ENCODE data around the gene REEP3. TPM values are rescaled to one million over a fixed set of nuclear protein-coding genes. Genes with fewer than 3 reads are reported as not detected.
A peak's percentile ranks its signal among the peaks of the same experiment; 100 is the strongest.

Gene REEP3
- total and polyA plus RNA-seq, 2 of the 4 experiments (the other 2 are of a cell fraction), result 11.7 to 28.9 TPM

- in situ Hi-C loops (cut with MboI; ENCODE audit: low sequenced_read_pairs) (loop anchor here (5.0 kb wide), 2 partner anchors 80 to 445 kb away; no protein-coding TSS in a partner anchor), dilution Hi-C loops (cut with HindIII; ENCODE audit: low sequenced_read_pairs, unreplicated experiment) (no loop called here), intact Hi-C loops (cut with micrococcal nuclease) (loop anchor here (2.0 kb wide), 2 partner anchors 69 to 425 kb away; no protein-coding TSS in a partner anchor)
- no peaks in the 10 kb centered on the region for H3K9me3 ChIP-seq (ENCODE audit: control insufficient read depth, insufficient read depth, low read length)
- TF ChIP-seq CEBPB (IDR thresholded peaks at IDR 0.05; ENCODE audit: low read depth, low read length) (0 out of 2 replicates have a peak, but pooled peaks have one; percentile 5), FOS (IDR thresholded peaks at IDR 0.05; ENCODE audit: low read depth, low read length) (no peak)
- H3K9ac ChIP-seq (ENCODE audit: low read depth, low read length), result no peak overlapping the region
- POLR2A ChIA-PET (ENCODE audit: unreplicated experiment), result no interaction called here
- H2AFZ ChIP-seq (replicated peaks; ENCODE audit: low read length, poor library complexity), result no peak overlapping the region
- H4K8ac ChIP-seq (ENCODE audit: low read depth in 2 of 2, low read length in 2 of 2), result no peak overlapping the region
- H4K20me1 ChIP-seq (ENCODE audit: insufficient read depth, low read length), result no peaks in the 10 kb centered on the region
- H3K23ac ChIP-seq (ENCODE audit: low read depth, low read length), result no peak overlapping the region
- no peak overlapping the region for H3K4me3 ChIP-seq (ENCODE audit: insufficient read depth, low read depth, low read length)
- ATAC-seq (ENCODE audit: low read depth) (no peak), DNase-seq (no peak)
- no peak overlapping the region for H2BK20ac ChIP-seq (ENCODE audit: low read depth, low read length)
- H2BK15ac ChIP-seq (ENCODE audit: low read depth, low read length), result no peak overlapping the region
- H4K91ac ChIP-seq (ENCODE audit: insufficient read depth, low read depth, low read length), result no peak overlapping the region
- no peak overlapping the region for H3K4me2 ChIP-seq (ENCODE audit: low read depth, low read length)
- H2AK5ac ChIP-seq (ENCODE audit: low read depth, low read length), result no peak overlapping the region
- H3K36me3 ChIP-seq (ENCODE audit: control insufficient read depth, insufficient read depth, low read length), result no peaks in the 10 kb centered on the region
- H3K14ac ChIP-seq (replicated peaks; ENCODE audit: low read depth, low read length), result no peak overlapping the region
- H2BK120ac ChIP-seq (ENCODE audit: low read depth, low read length), result no peak overlapping the region
- no peaks in the 10 kb centered on the region for H3K27me3 ChIP-seq (ENCODE audit: control insufficient read depth, insufficient read depth, low read length)
- no TSS peak for BruUV-seq (replicated peaks)
- 0 out of 2 replicates have a peak, but pooled peaks cover 3% of the 10 kb centered on the region for H3K4me1 ChIP-seq (ENCODE audit: control insufficient read depth, insufficient read depth, low read length)
- H3K18ac ChIP-seq (ENCODE audit: low read depth, low read length), result no peak overlapping the region
- no peak overlapping the region for H3K56ac ChIP-seq (ENCODE audit: extremely low read depth, insufficient read depth, low read length)
- peaks cover 9% of the 10 kb centered on the region for H3K9me1 ChIP-seq (ENCODE audit: insufficient read depth, low read length)
- no peak overlapping the region for H3K27ac ChIP-seq (ENCODE audit: insufficient read depth, low read length)
- H4K5ac ChIP-seq (ENCODE audit: low read depth, low read length), result no peak overlapping the region
- no peak overlapping the region for H3K4ac ChIP-seq (ENCODE audit: low read depth, low read length)
- H2BK5ac ChIP-seq (ENCODE audit: low read depth, low read length, poor library complexity, severe bottlenecking), result no peak overlapping the region
- H3K79me1 ChIP-seq (ENCODE audit: low read depth in 1 of 2, low read length in 2 of 2), result peaks cover 0 to 8% of the 10 kb centered on the region in 2 experiments; a peak in 2 of 4 replicates
- H2AK9ac ChIP-seq (replicated peaks; ENCODE audit: low read depth, low read length, poor library complexity), result no peak overlapping the region
- no CpG with 5 or more reads among the region's 3 CpGs for WGBS, 2 experiments (ENCODE audit: extremely low coverage in 2 of 2, insufficient read length in 1 of 2)
- CTCF ChIA-PET, result interaction anchor here (1.5 to 4.0 kb wide), 5 partner anchors 13 to 465 kb away, joined by 3 to 35 read pairs (median 16); no protein-coding TSS in a partner anchor
Measured at GRCh38 chr10:63631991-63632390, 110.8 kb downstream of the REEP3 start.

Data from IMR-90 (cell line).